Sigmoid colon (tissue), 4 donors: ENCODE measurements around the gene ANOS1.

Experiments
- EP300 ChIP-seq, 4 donors: sonication (generic); formaldehyde crosslinking; IDR thresholded peaks; one replicate each; pipeline ENCODE4 v1.6.1; 2017; ENCODE audit warnings: antibody characterized with exemption in 4 of 4
- POLR2A ChIP-seq, 2 donors: fragments of 450-650 bp; IDR thresholded peaks; one replicate each; pipeline ENCODE4 v1.6.1; 2016; ENCODE audit warnings: antibody characterized with exemption in 2 of 2, mild to moderate bottlenecking in 2 of 2, moderate library complexity in 2 of 2
- TF ChIP-seq, protein P1 (sequence below), 4 experiments: fragments of 450-650 bp in 3 of 4; fragments of 200-600 bp in 1 of 4; IDR thresholded peaks; one replicate each; pipeline ENCODE4 v1.5.1; 2016 to 2019; ENCODE audit warnings: antibody characterized with exemption in 4 of 4, mild to moderate bottlenecking in 3 of 4, moderate library complexity in 2 of 4

GRCh38 chrX:8629871-8630270 is 102.1 kb downstream of the ANOS1 start:
- TF ChIP-seq, protein P1, sequence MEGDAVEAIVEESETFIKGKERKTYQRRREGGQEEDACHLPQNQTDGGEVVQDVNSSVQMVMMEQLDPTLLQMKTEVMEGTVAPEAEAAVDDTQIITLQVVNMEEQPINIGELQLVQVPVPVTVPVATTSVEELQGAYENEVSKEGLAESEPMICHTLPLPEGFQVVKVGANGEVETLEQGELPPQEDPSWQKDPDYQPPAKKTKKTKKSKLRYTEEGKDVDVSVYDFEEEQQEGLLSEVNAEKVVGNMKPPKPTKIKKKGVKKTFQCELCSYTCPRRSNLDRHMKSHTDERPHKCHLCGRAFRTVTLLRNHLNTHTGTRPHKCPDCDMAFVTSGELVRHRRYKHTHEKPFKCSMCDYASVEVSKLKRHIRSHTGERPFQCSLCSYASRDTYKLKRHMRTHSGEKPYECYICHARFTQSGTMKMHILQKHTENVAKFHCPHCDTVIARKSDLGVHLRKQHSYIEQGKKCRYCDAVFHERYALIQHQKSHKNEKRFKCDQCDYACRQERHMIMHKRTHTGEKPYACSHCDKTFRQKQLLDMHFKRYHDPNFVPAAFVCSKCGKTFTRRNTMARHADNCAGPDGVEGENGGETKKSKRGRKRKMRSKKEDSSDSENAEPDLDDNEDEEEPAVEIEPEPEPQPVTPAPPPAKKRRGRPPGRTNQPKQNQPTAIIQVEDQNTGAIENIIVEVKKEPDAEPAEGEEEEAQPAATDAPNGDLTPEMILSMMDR (IDR thresholded peaks at IDR 0.05), result no peak
- TF ChIP-seq POLR2A (IDR thresholded peaks at IDR 0.05), result no peak
- TF ChIP-seq EP300 (IDR thresholded peaks at IDR 0.05), result no peak
